Tibial nerve (tissue), 3 donors: ENCODE data around the gene UBE2I.

Source experiments
- CTCF ChIP-seq, 5 experiments: fragments of 200-600 bp in 3 of 5; fragments of 450-650 bp in 2 of 5; sonication (generic) in 3 of 5; IDR thresholded peaks; one replicate each; pipeline ENCODE4 v1.5.1; 2016 to 2019; ENCODE audit warnings: antibody characterized with exemption in 5 of 5, mild to moderate bottlenecking in 3 of 5, moderate library complexity in 2 of 5
- POLR2A ChIP-seq, 2 donors: fragments of 450-650 bp; IDR thresholded peaks; one replicate each; pipeline ENCODE4 v1.6.1; 2017; ENCODE audit warnings: antibody characterized with exemption in 2 of 2, mild to moderate bottlenecking in 2 of 2, moderate library complexity in 2 of 2

DNA sequence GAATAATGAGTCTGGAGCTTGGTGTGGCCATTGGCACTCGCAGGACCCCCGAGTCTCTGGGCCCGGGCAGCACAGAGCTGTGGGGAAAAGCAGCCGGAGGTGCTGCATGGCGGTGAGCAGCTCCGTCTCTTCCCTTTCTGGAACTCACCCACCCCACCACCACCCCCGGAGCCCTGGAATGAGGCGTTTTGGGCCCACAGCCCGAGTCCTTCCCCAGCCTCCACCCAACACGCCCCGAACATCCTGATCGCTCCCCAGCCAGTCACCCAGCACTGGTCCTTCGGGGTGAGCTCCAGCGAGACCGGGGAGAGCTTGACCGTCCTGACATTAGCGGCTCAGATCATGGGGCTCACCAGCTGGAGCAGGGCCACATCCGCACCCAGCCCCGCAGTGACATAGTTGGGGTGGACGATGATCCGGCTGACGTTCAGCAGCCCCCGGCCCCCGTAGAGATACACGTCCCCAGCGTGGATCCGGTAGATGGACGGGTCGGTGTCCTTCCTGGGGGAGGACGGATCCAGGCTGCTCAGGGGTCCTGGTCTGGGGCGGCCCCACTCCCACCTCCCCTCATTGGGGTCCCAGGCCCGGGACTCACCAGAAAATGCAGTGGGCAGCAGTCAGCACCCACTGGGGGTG lies 47.1 kb upstream of the UBE2I start:
- TF ChIP-seq CTCF (IDR thresholded peaks at IDR 0.05) (no peak), POLR2A (IDR thresholded peaks at IDR 0.05) (no peak)
